C4-2B (cell line): ENCODE data around the gene DNAJC7.

Experiments
- CTCF ChIP-seq: fragments of 450-650 bp; conservative IDR thresholded peaks from 2 replicates; pipeline ENCODE4 v1.5.1; 2017; ENCODE audit warnings: mild to moderate bottlenecking
- ZFX ChIP-seq: fragments of 450-650 bp; IDR thresholded peaks from 2 replicates; pipeline ENCODE4 v1.6.1; 2017

GRCh38 chr17:41956522-41956921 lies 60.7 kb downstream of the DNAJC7 start:
- no peak for TF ChIP-seq CTCF
- TF ChIP-seq ZFX, result no peak
